ENCODE measurements around the gene KCNC3.

Gene KCNC3

DNA sequence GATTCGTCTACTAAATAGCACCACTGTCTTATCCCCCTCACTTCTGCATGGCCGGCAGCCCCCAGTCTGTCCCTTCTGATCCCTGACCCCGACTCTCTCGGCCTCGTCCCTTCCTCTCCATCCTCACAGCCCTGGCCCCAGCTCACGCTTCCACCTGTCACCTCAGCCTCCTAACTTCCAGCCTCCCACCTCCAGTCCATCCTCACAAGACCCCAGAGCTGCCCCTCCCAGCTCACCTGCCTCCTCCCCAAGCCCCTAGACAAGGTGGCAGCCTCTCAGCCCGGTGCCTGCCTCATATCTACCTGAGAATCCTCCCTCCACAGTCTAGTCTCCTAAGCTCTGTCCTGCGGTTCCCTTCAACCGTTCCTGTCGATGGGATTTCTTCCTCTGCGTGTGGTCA lies 10.0 kb downstream of the KCNC3 start:
- no peaks in the 10 kb centered on the region for H3K27me3 ChIP-seq (ENCODE audit: control insufficient read depth, insufficient read depth, low read length)
- H2AFZ ChIP-seq, result no peak overlapping the region
- no peak overlapping the region for H3K9ac ChIP-seq
- H3K79me2 ChIP-seq, result no peaks in the 10 kb centered on the region
- TF ChIP-seq, protein P1, sequence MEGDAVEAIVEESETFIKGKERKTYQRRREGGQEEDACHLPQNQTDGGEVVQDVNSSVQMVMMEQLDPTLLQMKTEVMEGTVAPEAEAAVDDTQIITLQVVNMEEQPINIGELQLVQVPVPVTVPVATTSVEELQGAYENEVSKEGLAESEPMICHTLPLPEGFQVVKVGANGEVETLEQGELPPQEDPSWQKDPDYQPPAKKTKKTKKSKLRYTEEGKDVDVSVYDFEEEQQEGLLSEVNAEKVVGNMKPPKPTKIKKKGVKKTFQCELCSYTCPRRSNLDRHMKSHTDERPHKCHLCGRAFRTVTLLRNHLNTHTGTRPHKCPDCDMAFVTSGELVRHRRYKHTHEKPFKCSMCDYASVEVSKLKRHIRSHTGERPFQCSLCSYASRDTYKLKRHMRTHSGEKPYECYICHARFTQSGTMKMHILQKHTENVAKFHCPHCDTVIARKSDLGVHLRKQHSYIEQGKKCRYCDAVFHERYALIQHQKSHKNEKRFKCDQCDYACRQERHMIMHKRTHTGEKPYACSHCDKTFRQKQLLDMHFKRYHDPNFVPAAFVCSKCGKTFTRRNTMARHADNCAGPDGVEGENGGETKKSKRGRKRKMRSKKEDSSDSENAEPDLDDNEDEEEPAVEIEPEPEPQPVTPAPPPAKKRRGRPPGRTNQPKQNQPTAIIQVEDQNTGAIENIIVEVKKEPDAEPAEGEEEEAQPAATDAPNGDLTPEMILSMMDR (IDR thresholded peaks at IDR 0.05), result no peak
- H3K27ac ChIP-seq, result no peak overlapping the region
- no peaks in the 10 kb centered on the region for H3K36me3 ChIP-seq (ENCODE audit: control insufficient read depth, insufficient read depth, low read length)
- H3K4me3 ChIP-seq (ENCODE audit: low read depth, low read length), result no peak overlapping the region
- peaks cover 8% of the 10 kb centered on the region for H3K4me1 ChIP-seq
- H3K9me3 ChIP-seq (ENCODE audit: control insufficient read depth, low read length), result no peaks in the 10 kb centered on the region
- no peak overlapping the region for H3K4me2 ChIP-seq (ENCODE audit: low read length)

DNA sequence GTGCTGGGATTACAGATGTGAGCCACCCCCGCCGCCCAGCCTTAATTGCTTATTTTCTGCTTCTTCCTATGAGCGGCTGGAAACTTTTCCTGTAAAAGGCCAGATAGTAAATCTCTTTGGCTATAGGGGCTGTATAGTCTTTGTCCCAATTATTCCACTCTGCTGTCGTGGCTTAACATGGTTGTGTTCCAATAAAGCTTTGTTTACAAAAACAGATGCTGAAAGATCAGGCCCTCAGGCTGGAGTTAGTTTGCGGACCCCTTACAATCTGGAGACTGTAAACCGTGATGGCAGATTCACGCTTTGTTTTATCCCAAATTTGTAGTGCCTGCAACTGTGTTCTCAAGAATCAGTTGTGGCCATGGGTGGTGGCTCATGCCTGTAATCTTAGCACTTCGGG lies 10.7 kb downstream of the KCNC3 start:
- TF ChIP-seq, protein P1 (IDR thresholded peaks at IDR 0.05), result no peak
- H3K27ac ChIP-seq, result no peak overlapping the region
- no peak overlapping the region for H2AFZ ChIP-seq
- no peaks in the 10 kb centered on the region for H3K27me3 ChIP-seq (ENCODE audit: control insufficient read depth, insufficient read depth, low read length)
- H3K9me3 ChIP-seq (ENCODE audit: control insufficient read depth, low read length), result no peaks in the 10 kb centered on the region
- H3K36me3 ChIP-seq (ENCODE audit: control insufficient read depth, insufficient read depth, low read length), result no peaks in the 10 kb centered on the region
- H3K4me1 ChIP-seq, result peaks cover 14% of the 10 kb centered on the region
- no peak overlapping the region for H3K4me2 ChIP-seq (ENCODE audit: low read length)
- no peaks in the 10 kb centered on the region for H3K79me2 ChIP-seq
- no peak overlapping the region for H3K9ac ChIP-seq
- H3K4me3 ChIP-seq (ENCODE audit: low read depth, low read length), result no peak overlapping the region

DNA sequence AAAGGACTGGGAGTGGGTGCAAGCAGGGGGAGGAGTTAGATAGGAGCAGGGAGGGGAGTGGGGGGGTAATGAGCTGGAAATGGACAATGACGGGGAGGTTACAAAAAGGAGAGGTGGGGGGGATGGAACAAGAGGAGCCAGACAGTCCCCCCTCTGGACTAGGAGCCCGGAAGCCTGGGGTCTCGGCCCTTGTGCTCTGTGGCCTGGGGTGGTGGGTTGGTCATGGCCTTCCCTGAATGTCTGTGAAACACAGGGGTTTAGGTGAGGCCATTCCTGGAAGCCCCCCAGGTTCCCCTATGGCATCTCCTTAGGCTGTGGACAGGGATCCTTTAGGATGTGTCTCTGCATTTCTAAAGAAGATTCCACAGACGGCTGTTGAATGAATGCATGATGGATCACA lies 12.1 kb downstream of the KCNC3 start:
- no peak overlapping the region for H3K4me2 ChIP-seq (ENCODE audit: low read length)
- TF ChIP-seq, protein P1 (IDR thresholded peaks at IDR 0.05), result no peak
- H3K79me2 ChIP-seq, result no peaks in the 10 kb centered on the region

DNA sequence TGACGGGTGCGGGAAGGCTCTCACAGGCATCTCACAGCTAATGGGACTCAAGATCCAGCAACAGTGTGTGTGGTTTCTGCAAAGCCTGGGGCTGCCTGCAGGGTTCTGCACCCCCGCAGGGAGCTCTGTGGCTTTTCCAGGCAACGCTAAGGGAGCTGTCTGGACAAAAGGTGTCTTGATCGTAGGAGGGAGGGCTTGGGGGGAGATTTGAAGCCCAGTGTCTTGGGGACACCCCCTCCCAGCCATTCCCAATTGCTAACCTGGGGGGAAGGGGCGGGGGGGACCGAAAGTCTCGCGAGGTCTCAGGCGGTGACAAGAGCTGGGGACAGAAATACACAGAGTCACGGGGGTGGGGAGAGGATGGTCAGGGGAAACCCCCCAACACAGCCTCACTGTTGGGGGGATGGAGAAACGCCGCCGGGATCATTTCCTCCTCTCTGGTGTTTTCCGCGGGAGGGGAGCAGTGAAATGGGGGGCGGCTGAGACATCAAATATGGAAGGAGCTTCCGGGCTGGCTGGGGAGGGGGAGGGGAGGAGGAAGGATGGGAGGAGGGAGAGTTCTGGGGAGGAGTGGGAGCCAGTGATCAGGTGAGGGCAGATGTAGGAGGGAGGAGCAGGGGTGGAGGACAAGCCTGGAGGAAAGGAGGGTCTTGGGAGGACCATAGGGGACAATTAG lies 13.3 kb downstream of the KCNC3 start:
- peak overlapping the region; percentile 57 for H3K4me2 ChIP-seq (ENCODE audit: low read length)
- H3K27me3 ChIP-seq (ENCODE audit: control insufficient read depth, insufficient read depth, low read length), result no peaks in the 10 kb centered on the region
- no peaks in the 10 kb centered on the region for H3K36me3 ChIP-seq (ENCODE audit: control insufficient read depth, insufficient read depth, low read length)
- H3K79me2 ChIP-seq, result no peaks in the 10 kb centered on the region
- H3K9me3 ChIP-seq (ENCODE audit: control insufficient read depth, low read length), result no peaks in the 10 kb centered on the region
- H3K4me3 ChIP-seq (ENCODE audit: low read depth, low read length), result peak overlapping the region; percentile 8
- no peak overlapping the region for H3K27ac ChIP-seq
- TF ChIP-seq, protein P1 (IDR thresholded peaks at IDR 0.05), result no peak
- no peak overlapping the region for H2AFZ ChIP-seq
- H3K4me1 ChIP-seq, result peaks cover 19% of the 10 kb centered on the region
- no peak overlapping the region for H3K9ac ChIP-seq

More for the DNA sequence above, 12.1 kb downstream of the KCNC3 start:
- no peak overlapping the region for H2AFZ ChIP-seq
- no peaks in the 10 kb centered on the region for H3K36me3 ChIP-seq (ENCODE audit: control insufficient read depth, insufficient read depth, low read length)
- H3K9me3 ChIP-seq (ENCODE audit: control insufficient read depth, low read length), result no peaks in the 10 kb centered on the region
- H3K27me3 ChIP-seq (ENCODE audit: control insufficient read depth, insufficient read depth, low read length), result no peaks in the 10 kb centered on the region
- H3K9ac ChIP-seq, result no peak overlapping the region
- H3K4me1 ChIP-seq, result peaks cover 19% of the 10 kb centered on the region
- no peak overlapping the region for H3K4me3 ChIP-seq (ENCODE audit: low read depth, low read length)
- no peak overlapping the region for H3K27ac ChIP-seq
